ENCODE data around the gene CDH23. TPM values are rescaled to one million over a fixed set of nuclear protein-coding genes. Genes with fewer than 3 reads are reported as not detected.

CDH23 gene
- total RNA-seq, 1 experiment from 2014 or later: 2.9 TPM

DNA sequence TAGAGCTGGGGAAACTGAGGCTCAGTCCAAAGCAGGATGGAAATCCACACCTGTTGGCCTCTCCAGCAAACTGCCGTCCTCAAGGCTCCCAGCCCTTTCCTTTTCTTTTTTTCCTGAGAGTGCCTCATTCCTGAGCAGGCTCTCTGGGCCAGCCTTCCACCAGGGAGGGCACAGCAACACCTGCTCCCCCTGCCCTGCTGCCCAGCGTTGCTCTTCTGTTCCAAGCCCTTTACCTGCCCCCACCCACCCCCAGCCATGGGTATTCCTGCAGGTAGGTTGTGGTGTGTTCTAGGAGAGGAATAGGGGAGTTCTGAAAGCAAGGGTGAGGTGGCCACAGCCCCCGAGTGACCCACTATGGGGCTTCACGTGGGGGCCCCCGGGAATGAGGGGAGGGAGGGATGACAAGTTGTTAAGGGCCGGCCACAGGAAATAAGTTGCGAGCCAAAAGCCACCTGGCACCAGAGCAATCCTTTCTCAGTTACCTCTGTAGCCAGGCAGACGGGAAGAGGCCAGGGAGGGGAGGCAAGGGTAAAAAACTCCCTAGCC, 357.3 kb downstream of the CDH23 start (continued):
- TF ChIP-seq, protein P1, sequence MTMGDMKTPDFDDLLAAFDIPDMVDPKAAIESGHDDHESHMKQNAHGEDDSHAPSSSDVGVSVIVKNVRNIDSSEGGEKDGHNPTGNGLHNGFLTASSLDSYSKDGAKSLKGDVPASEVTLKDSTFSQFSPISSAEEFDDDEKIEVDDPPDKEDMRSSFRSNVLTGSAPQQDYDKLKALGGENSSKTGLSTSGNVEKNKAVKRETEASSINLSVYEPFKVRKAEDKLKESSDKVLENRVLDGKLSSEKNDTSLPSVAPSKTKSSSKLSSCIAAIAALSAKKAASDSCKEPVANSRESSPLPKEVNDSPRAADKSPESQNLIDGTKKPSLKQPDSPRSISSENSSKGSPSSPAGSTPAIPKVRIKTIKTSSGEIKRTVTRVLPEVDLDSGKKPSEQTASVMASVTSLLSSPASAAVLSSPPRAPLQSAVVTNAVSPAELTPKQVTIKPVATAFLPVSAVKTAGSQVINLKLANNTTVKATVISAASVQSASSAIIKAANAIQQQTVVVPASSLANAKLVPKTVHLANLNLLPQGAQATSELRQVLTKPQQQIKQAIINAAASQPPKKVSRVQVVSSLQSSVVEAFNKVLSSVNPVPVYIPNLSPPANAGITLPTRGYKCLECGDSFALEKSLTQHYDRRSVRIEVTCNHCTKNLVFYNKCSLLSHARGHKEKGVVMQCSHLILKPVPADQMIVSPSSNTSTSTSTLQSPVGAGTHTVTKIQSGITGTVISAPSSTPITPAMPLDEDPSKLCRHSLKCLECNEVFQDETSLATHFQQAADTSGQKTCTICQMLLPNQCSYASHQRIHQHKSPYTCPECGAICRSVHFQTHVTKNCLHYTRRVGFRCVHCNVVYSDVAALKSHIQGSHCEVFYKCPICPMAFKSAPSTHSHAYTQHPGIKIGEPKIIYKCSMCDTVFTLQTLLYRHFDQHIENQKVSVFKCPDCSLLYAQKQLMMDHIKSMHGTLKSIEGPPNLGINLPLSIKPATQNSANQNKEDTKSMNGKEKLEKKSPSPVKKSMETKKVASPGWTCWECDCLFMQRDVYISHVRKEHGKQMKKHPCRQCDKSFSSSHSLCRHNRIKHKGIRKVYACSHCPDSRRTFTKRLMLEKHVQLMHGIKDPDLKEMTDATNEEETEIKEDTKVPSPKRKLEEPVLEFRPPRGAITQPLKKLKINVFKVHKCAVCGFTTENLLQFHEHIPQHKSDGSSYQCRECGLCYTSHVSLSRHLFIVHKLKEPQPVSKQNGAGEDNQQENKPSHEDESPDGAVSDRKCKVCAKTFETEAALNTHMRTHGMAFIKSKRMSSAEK (CRISPR knock-in tag; IDR thresholded peaks at IDR 0.05; ENCODE audit: borderline replicate concordance): no peak
- TF ChIP-seq, protein P2, sequence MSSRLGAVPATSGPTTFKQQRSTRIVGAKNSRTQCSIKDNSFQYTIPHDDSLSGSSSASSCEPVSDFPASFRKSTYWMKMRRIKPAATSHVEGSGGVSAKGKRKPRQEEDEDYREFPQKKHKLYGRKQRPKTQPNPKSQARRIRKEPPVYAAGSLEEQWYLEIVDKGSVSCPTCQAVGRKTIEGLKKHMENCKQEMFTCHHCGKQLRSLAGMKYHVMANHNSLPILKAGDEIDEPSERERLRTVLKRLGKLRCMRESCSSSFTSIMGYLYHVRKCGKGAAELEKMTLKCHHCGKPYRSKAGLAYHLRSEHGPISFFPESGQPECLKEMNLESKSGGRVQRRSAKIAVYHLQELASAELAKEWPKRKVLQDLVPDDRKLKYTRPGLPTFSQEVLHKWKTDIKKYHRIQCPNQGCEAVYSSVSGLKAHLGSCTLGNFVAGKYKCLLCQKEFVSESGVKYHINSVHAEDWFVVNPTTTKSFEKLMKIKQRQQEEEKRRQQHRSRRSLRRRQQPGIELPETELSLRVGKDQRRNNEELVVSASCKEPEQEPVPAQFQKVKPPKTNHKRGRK (CRISPR knock-in tag; IDR thresholded peaks at IDR 0.05; ENCODE audit: borderline replicate concordance): no peak
- no peak for TF ChIP-seq ZNF671 (CRISPR knock-in tag; IDR thresholded peaks at IDR 0.05)
- no peak for TF ChIP-seq NFATC4 (CRISPR knock-in tag; IDR thresholded peaks at IDR 0.05)
- TF ChIP-seq GRHL2 (CRISPR knock-in tag; IDR thresholded peaks at IDR 0.05; ENCODE audit: insufficient replicate concordance, severe bottlenecking): no peak
- no peak for TF ChIP-seq NFYB (CRISPR knock-in tag; conservative IDR thresholded peaks at IDR 0.05; ENCODE audit: low read depth)

DNA sequence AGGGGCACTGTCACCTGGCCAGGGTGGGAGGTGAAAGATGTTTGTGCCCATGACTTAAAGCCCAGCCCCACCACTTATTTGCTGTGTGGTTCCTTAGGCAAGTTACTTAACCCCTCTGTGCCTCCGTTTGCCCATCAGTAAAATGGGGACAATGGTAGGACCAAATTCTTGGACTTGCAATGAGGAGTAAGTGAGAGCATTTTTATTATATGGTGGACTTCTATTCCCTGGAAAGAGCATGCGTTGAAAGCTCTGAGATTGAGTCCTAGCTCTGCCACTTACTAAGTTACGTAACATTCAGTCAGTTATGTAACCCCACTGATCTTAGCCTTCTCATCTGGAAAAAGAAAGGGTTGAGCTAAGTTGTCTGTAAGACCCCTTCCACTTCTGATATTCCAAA, 357.8 kb downstream of the CDH23 start:
- Mint-ChIP-seq H3K4me3 (no peak overlapping the region), H3K4me1 (peaks cover 18% of the 10 kb centered on the region), H3K9me3 (no peaks in the 10 kb centered on the region), H3K36me3 (no peaks in the 10 kb centered on the region), H3K27ac (no peak overlapping the region), H3K27me3 (ENCODE audit: low read depth) (no peaks in the 10 kb centered on the region)
- DNase-seq (ENCODE audit: low spot score): no peak
- POLR2A ChIA-PET: no interaction called here
- ATAC-seq: no peak
- CTCF ChIA-PET: interaction anchor here (1.3 to 1.6 kb wide), 2 partner anchors 8 to 19 kb away, joined by 4 read pairs; partner anchors contain the start of gene VSIR
- TF ChIP-seq, protein P1 (CRISPR knock-in tag; IDR thresholded peaks at IDR 0.05; ENCODE audit: borderline replicate concordance): no peak
- TF ChIP-seq ZNF232 (CRISPR knock-in tag; IDR thresholded peaks at IDR 0.05) (no peak), GABPB1 (CRISPR knock-in tag; IDR thresholded peaks at IDR 0.05) (no peak), ZNF263 (CRISPR knock-in tag; IDR thresholded peaks at IDR 0.05; ENCODE audit: low read depth) (no peak), JUN (CRISPR knock-in tag; IDR thresholded peaks at IDR 0.05) (no peak), ETV6 (CRISPR knock-in tag; IDR thresholded peaks at IDR 0.05) (no peak), NR1H2 (CRISPR knock-in tag; IDR thresholded peaks at IDR 0.05) (no peak), ZNF671 (CRISPR knock-in tag; IDR thresholded peaks at IDR 0.05) (no peak), ZNF396 (CRISPR knock-in tag; IDR thresholded peaks at IDR 0.05; ENCODE audit: borderline replicate concordance) (no peak)
- TF ChIP-seq, protein P3, sequence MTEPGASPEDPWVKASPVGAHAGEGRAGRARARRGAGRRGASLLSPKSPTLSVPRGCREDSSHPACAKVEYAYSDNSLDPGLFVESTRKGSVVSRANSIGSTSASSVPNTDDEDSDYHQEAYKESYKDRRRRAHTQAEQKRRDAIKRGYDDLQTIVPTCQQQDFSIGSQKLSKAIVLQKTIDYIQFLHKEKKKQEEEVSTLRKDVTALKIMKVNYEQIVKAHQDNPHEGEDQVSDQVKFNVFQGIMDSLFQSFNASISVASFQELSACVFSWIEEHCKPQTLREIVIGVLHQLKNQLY (CRISPR knock-in tag; IDR thresholded peaks at IDR 0.05): no peak
- TF ChIP-seq, protein P4, sequence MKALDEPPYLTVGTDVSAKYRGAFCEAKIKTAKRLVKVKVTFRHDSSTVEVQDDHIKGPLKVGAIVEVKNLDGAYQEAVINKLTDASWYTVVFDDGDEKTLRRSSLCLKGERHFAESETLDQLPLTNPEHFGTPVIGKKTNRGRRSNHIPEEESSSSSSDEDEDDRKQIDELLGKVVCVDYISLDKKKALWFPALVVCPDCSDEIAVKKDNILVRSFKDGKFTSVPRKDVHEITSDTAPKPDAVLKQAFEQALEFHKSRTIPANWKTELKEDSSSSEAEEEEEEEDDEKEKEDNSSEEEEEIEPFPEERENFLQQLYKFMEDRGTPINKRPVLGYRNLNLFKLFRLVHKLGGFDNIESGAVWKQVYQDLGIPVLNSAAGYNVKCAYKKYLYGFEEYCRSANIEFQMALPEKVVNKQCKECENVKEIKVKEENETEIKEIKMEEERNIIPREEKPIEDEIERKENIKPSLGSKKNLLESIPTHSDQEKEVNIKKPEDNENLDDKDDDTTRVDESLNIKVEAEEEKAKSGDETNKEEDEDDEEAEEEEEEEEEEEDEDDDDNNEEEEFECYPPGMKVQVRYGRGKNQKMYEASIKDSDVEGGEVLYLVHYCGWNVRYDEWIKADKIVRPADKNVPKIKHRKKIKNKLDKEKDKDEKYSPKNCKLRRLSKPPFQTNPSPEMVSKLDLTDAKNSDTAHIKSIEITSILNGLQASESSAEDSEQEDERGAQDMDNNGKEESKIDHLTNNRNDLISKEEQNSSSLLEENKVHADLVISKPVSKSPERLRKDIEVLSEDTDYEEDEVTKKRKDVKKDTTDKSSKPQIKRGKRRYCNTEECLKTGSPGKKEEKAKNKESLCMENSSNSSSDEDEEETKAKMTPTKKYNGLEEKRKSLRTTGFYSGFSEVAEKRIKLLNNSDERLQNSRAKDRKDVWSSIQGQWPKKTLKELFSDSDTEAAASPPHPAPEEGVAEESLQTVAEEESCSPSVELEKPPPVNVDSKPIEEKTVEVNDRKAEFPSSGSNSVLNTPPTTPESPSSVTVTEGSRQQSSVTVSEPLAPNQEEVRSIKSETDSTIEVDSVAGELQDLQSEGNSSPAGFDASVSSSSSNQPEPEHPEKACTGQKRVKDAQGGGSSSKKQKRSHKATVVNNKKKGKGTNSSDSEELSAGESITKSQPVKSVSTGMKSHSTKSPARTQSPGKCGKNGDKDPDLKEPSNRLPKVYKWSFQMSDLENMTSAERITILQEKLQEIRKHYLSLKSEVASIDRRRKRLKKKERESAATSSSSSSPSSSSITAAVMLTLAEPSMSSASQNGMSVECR (CRISPR knock-in tag; IDR thresholded peaks at IDR 0.05; ENCODE audit: borderline replicate concordance): no peak
- TF ChIP-seq, protein P5, sequence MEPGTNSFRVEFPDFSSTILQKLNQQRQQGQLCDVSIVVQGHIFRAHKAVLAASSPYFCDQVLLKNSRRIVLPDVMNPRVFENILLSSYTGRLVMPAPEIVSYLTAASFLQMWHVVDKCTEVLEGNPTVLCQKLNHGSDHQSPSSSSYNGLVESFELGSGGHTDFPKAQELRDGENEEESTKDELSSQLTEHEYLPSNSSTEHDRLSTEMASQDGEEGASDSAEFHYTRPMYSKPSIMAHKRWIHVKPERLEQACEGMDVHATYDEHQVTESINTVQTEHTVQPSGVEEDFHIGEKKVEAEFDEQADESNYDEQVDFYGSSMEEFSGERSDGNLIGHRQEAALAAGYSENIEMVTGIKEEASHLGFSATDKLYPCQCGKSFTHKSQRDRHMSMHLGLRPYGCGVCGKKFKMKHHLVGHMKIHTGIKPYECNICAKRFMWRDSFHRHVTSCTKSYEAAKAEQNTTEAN (CRISPR knock-in tag; IDR thresholded peaks at IDR 0.05): no peak
- TF ChIP-seq, protein P6, sequence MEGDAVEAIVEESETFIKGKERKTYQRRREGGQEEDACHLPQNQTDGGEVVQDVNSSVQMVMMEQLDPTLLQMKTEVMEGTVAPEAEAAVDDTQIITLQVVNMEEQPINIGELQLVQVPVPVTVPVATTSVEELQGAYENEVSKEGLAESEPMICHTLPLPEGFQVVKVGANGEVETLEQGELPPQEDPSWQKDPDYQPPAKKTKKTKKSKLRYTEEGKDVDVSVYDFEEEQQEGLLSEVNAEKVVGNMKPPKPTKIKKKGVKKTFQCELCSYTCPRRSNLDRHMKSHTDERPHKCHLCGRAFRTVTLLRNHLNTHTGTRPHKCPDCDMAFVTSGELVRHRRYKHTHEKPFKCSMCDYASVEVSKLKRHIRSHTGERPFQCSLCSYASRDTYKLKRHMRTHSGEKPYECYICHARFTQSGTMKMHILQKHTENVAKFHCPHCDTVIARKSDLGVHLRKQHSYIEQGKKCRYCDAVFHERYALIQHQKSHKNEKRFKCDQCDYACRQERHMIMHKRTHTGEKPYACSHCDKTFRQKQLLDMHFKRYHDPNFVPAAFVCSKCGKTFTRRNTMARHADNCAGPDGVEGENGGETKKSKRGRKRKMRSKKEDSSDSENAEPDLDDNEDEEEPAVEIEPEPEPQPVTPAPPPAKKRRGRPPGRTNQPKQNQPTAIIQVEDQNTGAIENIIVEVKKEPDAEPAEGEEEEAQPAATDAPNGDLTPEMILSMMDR (IDR thresholded peaks at IDR 0.05): no peak

All from WTC11 (cell line).